Renal cortex interstitium (tissue), 15 donors: Measurements from ENCODE around the gene HDAC5. TPM values are rescaled to one million over a fixed set of nuclear protein-coding genes. Genes with fewer than 3 reads are reported as not detected.
"Not testable (repeated sequence)": the region's sequence is repeated elsewhere in the genome, so short reads cannot be mapped to it uniquely, and the experiment has no call there.

ENCODE experiments used
- DNase-seq, 11 donors: peaks; one replicate each; pipeline ENCODE4 v3.0.0-alpha.2; 2013; ENCODE audit warnings: low read depth in 9 of 11, low spot score in 4 of 11; ENCODE audit errors: extremely low read depth in 1 of 11
- long read RNA-seq, 16 experiments: transcript quantifications; one replicate each; lab custom pipeline, GENCODE V29; 2026
- polyA plus RNA-seq, 3 donors: library from polyadenylated mRNA; unstranded; fragments of 120-200 nt; gene quantifications; one replicate each; pipeline ENCODE4 v1.2.1, GENCODE V29; 2013; ENCODE audit not compliant: insufficient read length in 3 of 3

Gene HDAC5
- 10 to 100 TPM; 44.7 to 59.4 (median 55.3) TPM for polyA plus RNA-seq
- long read RNA-seq, donor 1, full-length matches to known transcripts, result 1 of 1 reads
- long read RNA-seq, donor 1, partial matches to known transcripts, result 0 of 1 reads
- long read RNA-seq, donor 1, other reads (novel, unspliced or antisense), result 0 of 1 reads
- long read RNA-seq, donor 2, result 0 reads
- long read RNA-seq, donor 3, full-length matches to known transcripts, result 1 of 11 reads
- long read RNA-seq, donor 3, partial matches to known transcripts, result 10 of 11 reads
- long read RNA-seq, donor 3, other reads (novel, unspliced or antisense), result 0 of 11 reads
- long read RNA-seq, donor 4, full-length matches to known transcripts, result 3 of 3 reads
- long read RNA-seq, donor 4, partial matches to known transcripts, result 0 of 3 reads
- long read RNA-seq, donor 4, other reads (novel, unspliced or antisense), result 0 of 3 reads
- long read RNA-seq, donor 5, result 0 reads
- long read RNA-seq, donor 6, full-length matches to known transcripts, result 2 of 8 reads
- long read RNA-seq, donor 6, partial matches to known transcripts, result 6 of 8 reads
- long read RNA-seq, donor 6, other reads (novel, unspliced or antisense), result 0 of 8 reads
- long read RNA-seq, donor 7, result 0 reads
- long read RNA-seq, donor 8, result 0 reads
- long read RNA-seq, donor 9, partial matches to known transcripts, result 0 of 1 reads
- long read RNA-seq, donor 9, other reads (novel, unspliced or antisense), result 0 of 1 reads
- long read RNA-seq, donor 10, partial matches to known transcripts, result 0 of 2 reads
- long read RNA-seq, donor 10, other reads (novel, unspliced or antisense), result 0 of 2 reads
- long read RNA-seq, donor 11, full-length matches to known transcripts, result 2 of 2 reads
- long read RNA-seq, donor 11, partial matches to known transcripts, result 0 of 2 reads
- long read RNA-seq, donor 11, other reads (novel, unspliced or antisense), result 0 of 2 reads
- long read RNA-seq, donor 12, full-length matches to known transcripts, result 3 of 3 reads
- long read RNA-seq, donor 12, partial matches to known transcripts, result 0 of 3 reads
- long read RNA-seq, donor 12, other reads (novel, unspliced or antisense), result 0 of 3 reads
- long read RNA-seq, donor 13, result 0 reads
- long read RNA-seq, donor 14, full-length matches to known transcripts, result 2 of 2 reads
- long read RNA-seq, donor 14, partial matches to known transcripts, result 0 of 2 reads
- long read RNA-seq, donor 14, other reads (novel, unspliced or antisense), result 0 of 2 reads
- long read RNA-seq, donor 15, full-length matches to known transcripts, result 2 of 2 reads
- long read RNA-seq, donor 15, partial matches to known transcripts, result 0 of 2 reads
- long read RNA-seq, donor 15, other reads (novel, unspliced or antisense), result 0 of 2 reads
- long read RNA-seq, donor 16, full-length matches to known transcripts, result 3 of 59 reads
- long read RNA-seq, donor 16, partial matches to known transcripts, result 51 of 59 reads
- long read RNA-seq, donor 16, other reads (novel, unspliced or antisense), result 5 of 59 reads

GRCh38 chr17:44123356-44124117, at the start of gene HDAC5:
HDAC5 (minus strand) TSS chr17:44123641; CDS start chr17:44117515, 6,126 bp downstream.
- DNase-seq, result peak; percentile 82 to 94 (median 91)

DNA sequence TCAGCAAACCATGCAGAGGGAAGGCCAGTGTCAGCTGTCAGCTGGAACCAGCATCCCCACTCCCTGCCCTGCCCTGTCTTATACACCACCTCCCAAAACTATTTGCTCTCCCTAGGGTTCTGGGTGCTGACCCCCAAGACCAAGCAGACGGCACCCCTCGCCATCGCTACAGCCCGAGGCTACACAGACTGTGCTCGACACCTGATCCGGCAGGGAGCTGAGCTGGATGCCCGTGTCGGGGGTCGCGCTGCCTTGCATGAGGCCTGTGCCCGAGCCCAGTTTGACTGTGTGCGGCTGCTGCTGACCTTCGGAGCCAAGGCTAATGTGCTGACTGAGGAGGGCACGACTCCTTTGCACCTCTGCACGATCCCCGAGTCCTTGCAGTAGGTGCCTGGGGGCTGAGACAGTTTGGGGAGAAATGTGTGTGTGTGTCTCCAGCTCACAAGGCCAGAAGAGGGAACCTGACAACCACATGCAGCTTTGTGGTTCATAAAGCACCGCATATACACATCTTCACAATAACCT, 48.6 kb upstream of the HDAC5 start:
- DNase-seq, result no peak

DNA sequence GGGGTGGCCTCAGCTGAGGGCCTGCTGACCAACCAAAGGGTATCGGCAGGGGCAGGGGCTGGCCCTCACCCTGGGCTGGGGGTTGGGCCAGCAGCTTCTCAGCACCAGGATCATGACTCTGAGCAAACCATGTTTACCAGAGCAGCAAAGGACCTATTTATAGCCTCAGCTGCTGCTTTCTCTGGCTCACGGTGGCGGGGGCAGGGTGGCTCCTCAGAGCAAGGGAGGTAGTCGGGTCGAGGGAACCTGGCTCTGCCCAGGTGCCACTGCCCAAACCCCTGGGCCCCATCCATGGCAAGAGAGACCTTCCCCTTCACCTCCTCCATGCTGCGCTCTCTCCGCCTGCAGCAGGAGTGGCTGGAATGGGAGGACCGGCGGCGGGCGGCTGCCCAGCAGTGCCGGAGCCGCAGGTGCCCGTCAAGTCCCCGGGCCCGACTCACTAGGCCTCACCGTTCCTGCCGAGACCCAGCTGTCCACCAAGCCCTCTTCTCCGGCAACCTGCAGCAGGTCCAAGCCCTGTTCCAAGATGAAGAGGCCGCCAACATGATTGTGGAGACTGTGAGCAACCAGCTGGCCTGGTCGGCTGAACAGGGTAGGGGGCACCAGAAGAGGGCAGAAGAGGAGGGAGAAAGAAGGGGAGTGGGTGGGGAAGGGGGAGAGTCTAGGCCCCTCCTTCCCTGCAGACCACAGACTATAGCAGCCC, 47.2 kb upstream of the HDAC5 start, which contains the start of gene ASB16:
Gene ASB16, plus strand, starts transcription at position 206 of the 703 bp plus-strand sequence. Its CDS starts 86 bp downstream, at position 292.
- DNase-seq, result no peak

DNA sequence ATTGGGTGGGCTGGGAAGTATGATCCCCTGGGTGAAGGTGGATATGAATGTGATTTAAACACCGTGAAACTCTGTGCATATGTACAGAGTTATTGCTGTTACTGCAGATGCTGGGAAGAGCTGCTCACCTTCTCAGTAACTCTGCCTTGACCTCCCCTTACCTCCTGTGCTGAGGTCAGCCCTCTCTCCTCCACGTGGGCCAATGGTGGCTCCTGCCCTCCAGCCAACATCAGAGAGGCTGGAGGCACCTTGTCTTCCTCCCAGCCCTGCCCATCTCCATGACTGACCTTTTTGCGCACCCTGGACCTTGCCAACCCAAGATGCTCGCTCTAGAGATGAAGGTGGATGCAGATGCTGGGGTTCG, 46.7 kb upstream of the HDAC5 start:
- DNase-seq, result no peak

DNA sequence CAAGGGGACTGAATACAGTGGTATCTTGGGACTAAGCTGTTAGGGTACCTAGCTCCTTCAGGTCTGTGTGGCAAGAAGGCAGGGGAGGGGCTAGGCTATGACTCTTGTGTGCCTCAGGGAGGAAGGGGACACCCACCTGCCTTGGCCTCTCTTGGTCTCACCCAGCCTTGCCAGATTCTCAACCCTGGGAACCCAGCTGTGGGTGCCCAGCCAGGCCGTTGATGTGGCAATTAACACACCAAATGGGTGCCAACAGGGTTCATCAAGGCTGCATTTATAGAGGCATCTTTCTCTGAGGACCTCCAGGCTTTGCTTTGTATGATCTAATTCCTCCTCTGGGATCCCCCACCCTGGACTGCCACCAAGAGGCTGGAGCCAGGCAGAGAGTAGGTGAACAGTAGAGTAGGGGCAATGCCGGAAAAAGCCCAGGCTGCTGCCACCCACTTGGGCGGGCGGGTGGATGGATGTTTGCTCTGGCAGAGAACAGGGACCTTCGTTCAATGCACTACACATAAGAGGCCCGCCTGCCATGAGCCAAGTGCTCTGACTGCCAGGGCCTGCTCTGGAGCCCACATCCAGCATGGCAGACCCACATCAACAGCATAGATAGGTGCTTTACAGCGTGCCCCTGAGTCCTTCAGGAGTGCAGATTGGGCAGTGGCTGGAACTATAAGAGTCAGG, 43.9 kb upstream of the HDAC5 start:
- DNase-seq, result no peak

- DNase-seq, result no peak
These were observed 41.0 kb upstream of the HDAC5 start for GRCh38 chr17:44164476-44164875.

GRCh38 chr17:44159519-44160210, 36.2 kb upstream of the HDAC5 start:
- DNase-seq, result no peak

DNA sequence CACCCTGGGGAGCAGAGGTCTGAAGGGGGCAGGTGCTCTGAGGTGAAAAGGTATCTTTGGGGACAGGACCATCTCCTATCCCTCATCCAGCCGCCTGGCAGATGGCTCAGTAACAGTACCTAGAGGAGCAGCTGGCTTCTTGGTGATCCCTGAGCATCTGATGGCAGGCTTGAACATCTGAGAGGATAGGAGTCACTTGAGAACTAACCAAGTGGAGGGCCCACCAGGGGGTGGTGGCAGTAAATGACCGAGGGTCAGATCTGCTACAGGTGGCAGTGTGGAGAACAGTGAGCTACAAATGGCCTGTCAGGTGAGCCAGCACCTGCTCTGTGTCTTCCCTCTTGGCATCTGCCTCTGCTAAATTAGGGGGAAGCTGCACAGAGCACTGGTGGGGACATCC, 32.0 kb upstream of the HDAC5 start:
- DNase-seq, result no peak

DNA sequence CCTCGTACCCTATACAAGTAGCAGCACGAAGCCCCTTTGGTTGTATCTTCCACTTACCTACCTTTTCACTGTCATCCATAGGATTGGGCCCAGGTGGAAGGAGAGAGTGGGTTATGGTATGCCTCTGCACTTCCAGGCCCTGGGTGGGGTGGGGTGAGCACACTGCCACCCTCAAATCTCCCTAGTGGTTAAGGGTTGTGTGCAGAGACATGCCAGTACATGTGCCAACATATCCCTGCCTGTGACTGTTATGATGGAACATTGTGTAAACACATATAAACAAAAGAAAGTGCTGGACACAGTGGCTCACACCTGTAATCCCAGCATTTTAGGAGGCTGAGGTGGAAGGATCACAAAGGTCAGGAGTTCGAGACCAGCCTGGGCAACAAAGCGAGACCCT, 29.4 kb upstream of the HDAC5 start:
- DNase-seq, result no peak

- DNase-seq, result no peak
These were observed 26.4 kb upstream of the HDAC5 start for GRCh38 chr17:44149750-44150329.

DNA sequence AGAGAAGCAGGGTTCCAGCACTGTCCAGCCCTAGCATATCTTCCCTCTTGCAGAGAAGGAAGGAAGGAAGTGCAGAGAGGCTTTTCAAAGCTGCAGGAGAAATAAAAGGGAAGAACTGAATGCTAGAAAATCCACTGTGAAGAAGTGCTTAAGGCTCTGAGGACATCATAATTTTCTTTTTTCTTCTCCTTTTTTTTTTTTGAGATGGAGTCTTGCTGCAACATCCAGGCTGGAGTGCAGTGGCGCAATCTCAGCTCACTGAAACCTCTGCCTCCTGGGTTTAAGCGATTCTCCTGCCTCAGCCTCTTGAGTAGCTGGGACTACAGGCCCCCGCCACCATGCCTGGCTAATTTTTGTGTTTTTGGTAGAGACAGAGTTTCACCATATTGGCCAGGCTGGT, 25.6 kb upstream of the HDAC5 start:
- not testable (repeated sequence) for DNase-seq

DNA sequence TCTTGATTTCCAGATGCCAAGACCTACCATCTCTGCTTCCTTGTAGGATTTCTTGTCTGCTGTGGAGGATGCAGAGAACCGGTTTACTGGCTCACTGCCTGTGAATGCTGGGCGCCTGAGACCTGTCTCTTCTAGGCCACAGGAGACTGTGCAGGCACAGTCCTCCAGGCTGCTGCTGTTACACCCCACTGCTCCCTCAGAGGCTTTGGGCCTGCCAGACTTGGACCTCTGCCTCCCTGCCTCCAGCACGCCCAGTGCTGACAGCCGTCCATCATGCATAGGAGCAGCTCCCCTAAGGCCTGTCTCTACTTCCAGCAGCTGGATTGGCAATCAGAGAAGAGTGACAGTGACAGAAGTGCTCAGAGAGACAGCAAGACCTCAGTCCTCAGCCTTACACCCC, 24.4 kb upstream of the HDAC5 start:
- no peak for DNase-seq

DNA sequence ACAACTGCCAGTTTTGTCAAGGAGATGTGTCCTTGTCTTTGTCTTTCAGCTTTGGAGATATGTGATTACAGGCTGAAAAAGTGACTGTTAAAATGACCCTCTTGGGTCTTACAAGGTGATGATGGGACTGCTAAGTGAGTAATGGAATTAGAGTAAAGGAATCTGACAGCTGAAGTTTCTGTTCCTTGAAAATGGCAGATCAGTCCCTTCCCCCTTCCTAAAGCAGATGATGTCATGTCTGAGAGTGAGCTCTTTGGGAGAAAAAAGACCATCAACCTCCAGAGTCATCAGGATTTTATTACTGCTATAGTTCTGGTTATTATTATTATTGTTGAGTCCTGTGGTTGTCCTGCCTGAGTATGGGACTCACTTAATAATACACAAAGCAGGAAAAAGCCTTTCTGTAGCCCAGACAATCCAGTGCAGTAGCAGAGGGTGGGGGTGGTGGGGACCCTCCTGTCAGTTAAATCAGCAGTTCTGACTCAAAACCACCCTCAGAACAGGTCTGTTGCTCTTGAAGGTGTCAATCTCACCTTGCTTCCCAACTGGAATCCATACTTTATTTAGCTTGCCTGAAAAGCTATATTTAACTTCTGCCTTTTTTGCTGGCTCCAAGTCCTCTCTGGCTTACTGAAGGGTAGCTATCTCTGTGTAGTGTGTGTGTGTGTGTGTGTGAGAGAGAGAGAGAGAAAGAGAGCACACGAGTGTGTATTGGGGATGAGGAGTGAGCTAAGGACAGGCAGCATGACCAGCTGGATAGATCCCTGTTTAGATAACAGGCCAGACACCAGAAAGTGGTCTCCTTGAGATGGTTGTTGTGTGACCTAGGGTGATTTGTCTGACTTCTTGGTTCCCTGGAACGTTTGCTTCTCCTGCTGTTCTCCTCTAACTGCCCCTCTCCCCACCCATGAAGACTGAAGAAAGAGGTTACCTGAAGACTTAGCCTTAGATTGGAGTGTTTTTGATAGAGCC, 23.2 kb upstream of the HDAC5 start:
- DNase-seq, result no peak

DNA sequence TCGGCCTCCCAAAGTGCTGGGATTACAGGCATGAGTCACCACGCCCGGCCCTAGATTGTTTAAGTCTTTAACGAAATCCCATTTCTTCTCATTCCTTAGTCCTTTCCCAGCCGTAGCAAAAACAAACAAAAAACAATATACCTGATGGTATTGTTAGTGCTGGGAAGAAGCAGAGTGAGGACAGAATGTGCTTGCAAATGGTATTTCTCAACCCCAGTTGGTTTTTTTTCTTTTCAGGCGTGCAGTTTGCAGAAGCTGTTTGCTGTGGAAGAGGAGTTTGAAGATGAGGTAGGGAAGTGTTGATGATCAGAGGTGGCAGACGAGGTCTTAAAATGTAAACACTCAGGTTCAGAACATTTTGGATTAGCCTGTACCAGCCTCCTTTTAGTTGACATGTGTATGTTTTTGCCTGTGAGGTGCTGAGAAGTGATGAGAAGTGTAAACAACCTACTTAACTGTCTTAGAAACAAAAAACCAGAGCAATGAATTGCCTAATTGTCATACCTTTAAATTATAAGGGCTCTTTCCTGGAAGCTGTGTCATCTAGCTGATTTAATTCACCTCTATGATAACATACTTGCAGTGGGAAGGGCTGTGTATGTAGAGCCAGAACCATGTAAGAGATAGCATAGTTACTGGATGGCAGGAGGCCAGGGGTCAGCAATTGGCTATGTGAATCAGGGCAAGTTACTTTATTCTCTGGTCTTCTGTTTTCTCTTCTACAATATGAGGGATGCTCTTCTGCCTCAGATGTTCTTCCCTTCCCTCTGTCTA, 21.7 kb upstream of the HDAC5 start:
- DNase-seq, result no peak
